Stomach (tissue), 9 donors: Measurements from ENCODE around the gene CERS3. TPM values are rescaled to one million over a fixed set of nuclear protein-coding genes. Genes with fewer than 3 reads are reported as not detected.

Source experiments
- DNase-seq, 2 donors: peaks; one replicate each; pipeline versions ENCODE4 v3.0.0 to v3.0.0-alpha.2; 2013 to 2019
- H3K27ac ChIP-seq, 5 donors: fragments of 200-600 bp in 4 of 5; sonication (generic) in 4 of 5; one replicate each; pipeline ENCODE4 v1.5.1; 2013 to 2019; ENCODE audit warnings: mild to moderate bottlenecking in 1 of 5, moderate library complexity in 1 of 5
- H3K27me3 ChIP-seq, 3 donors: fragments of 200-600 bp; sonication (generic); one replicate each; pipeline ENCODE4 v1.5.1; 2017 to 2019; ENCODE audit warnings: mixed run types in 1 of 3
- H3K36me3 ChIP-seq, 4 donors: fragments of 200-600 bp; sonication (generic); 1 replicate in 3 of 4; 2 replicates in 1 of 4; pipeline ENCODE4 v1.5.1; 2016 to 2019
- H3K4me1 ChIP-seq, 4 donors: fragments of 200-600 bp; sonication (generic); one replicate each; pipeline ENCODE4 v1.5.1; 2016 to 2019
- H3K4me3 ChIP-seq, 4 donors: fragments of 200-600 bp; sonication (generic) in 3 of 4; one replicate each; pipeline ENCODE4 v1.5.1; 2016 to 2019; ENCODE audit warnings: mild to moderate bottlenecking in 1 of 4
- H3K9me3 ChIP-seq, 4 donors: fragments of 200-600 bp; sonication (generic); one replicate each; pipeline ENCODE4 v1.5.1; 2016 to 2019
- EP300 ChIP-seq: sonication (generic); formaldehyde crosslinking; IDR thresholded peaks from one replicate; pipeline ENCODE4 v1.6.1; 2017; ENCODE audit warnings: antibody characterized with exemption
- POLR2A ChIP-seq, 4 donors: fragments of 450-650 bp; IDR thresholded peaks; one replicate each; pipeline ENCODE4 v1.6.1; 2016; ENCODE audit warnings: antibody characterized with exemption in 4 of 4, control low read depth in 2 of 4, mild to moderate bottlenecking in 1 of 4, moderate library complexity in 1 of 4
- POLR2AphosphoS5 ChIP-seq, 3 donors: sonication (generic); formaldehyde crosslinking; IDR thresholded peaks; one replicate each; pipeline ENCODE4 v1.6.1; 2016; ENCODE audit warnings: antibody characterized with exemption in 3 of 3
- WGBS, 5 donors: extraction: QIAGEN DNeasy Blood & Tissue Kit in 3 of 5; methylation state at CpG; one replicate each; pipeline versions ENCODE4 v1.1.5 to v1.1.7; 2013 to 2018; 5-methylcytosine and 5-hydroxymethylcytosine counted together
- intact Hi-C: fragments of 100-400 bp; cut with DNase I; formaldehyde crosslinking; loops from one replicate; pipeline ENCODE4 v1.15.1; 2023; ENCODE audit warnings: low total_unique reads
- polyA plus RNA-seq, 3 donors: library from polyadenylated mRNA; stranded (reverse); fragments of 200-250 nt; gene quantifications; one replicate each; pipeline ENCODE4 v1.2.3, GENCODE V29; 2013
- total RNA-seq, 5 donors: library from RNA; depleted of rRNA; stranded (reverse); fragments of >200 nt; gene quantifications; one replicate each; pipeline versions ENCODE4 v1.1.0 to v1.2.3, GENCODE V29; 2014 to 2016
- TF ChIP-seq, protein P1 (sequence below), 7 experiments: fragments of 450-650 bp in 4 of 7; fragments of 200-600 bp in 3 of 7; sonication (generic) in 3 of 7; IDR thresholded peaks; one replicate each; pipeline ENCODE4 v1.5.1; 2016 to 2019; ENCODE audit warnings: antibody characterized with exemption in 7 of 7, control low read depth in 2 of 7, mild to moderate bottlenecking in 1 of 7
- donor health status: healthy with polysubstance abuse.
- donor health status: Bipolar disorder and iron deficiency.
- donor health status: healthy.

CERS3 gene
- total and polyA plus RNA-seq, 8 donors: 0.18 to 27.8 TPM; not detected in 6

DNA sequence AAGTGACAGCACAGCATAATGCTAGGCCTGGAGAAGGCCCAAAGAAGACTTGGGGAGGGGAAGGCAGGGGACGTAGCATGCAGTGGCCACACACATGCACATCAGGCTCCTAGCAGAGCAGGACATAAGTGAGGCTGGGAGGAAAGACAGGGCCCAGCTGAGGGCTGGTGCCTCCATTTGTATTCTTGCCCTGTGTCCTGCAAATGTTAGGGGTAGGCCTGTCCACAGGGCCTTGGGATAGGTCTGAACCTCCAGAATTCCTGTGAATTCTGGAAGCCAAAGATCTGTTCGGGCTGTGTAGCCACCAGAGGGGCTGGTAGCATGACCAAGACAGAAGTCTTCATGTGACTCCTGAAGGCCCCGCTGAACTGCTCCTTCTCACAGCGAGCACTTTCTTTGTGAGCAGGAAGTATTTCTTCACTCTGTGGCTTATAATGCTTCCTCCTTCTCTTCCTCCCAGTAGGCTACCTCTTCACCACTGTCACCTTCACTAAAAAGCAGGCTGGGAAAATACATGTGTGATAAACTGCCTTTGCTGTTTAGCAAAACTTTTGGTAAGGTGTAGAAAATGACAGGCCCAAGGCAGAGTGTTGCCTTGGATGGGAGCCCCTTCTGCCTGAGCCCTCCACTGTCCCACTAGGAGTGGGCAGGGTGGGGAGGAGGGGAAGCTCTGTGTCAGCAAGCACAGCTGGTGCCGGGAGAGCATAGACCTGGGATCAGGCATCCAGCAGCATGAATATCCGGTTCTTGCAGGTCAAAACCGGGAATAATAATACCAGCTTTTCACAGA lies 8.4 kb downstream of the CERS3 start:
- Histone ChIP-seq H3K9me3 (peaks cover 0 to 4% (median 0%) of the 10 kb centered on the region in 4 donors), H3K36me3 (no peaks in the 10 kb centered on the region), H3K27ac (no peak overlapping the region), H3K4me1 (peaks cover 0 to 35% (median 16%) of the 10 kb centered on the region in 4 donors), H3K27me3 (no peaks in the 10 kb centered on the region), H3K4me3 (no peak overlapping the region)
- no peak for TF ChIP-seq POLR2AphosphoS5 (IDR thresholded peaks at IDR 0.05)
- TF ChIP-seq, protein P1, sequence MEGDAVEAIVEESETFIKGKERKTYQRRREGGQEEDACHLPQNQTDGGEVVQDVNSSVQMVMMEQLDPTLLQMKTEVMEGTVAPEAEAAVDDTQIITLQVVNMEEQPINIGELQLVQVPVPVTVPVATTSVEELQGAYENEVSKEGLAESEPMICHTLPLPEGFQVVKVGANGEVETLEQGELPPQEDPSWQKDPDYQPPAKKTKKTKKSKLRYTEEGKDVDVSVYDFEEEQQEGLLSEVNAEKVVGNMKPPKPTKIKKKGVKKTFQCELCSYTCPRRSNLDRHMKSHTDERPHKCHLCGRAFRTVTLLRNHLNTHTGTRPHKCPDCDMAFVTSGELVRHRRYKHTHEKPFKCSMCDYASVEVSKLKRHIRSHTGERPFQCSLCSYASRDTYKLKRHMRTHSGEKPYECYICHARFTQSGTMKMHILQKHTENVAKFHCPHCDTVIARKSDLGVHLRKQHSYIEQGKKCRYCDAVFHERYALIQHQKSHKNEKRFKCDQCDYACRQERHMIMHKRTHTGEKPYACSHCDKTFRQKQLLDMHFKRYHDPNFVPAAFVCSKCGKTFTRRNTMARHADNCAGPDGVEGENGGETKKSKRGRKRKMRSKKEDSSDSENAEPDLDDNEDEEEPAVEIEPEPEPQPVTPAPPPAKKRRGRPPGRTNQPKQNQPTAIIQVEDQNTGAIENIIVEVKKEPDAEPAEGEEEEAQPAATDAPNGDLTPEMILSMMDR (IDR thresholded peaks at IDR 0.05): no peak
- no peak for TF ChIP-seq EP300
- no peak for TF ChIP-seq POLR2A (IDR thresholded peaks at IDR 0.05)
- intact Hi-C loops: no loop called here
- WGBS, 5 donors: 60 to 79% (median 70%) methylated on average over 6 to 7 of the region's 7 CpGs
- no peak for DNase-seq

DNA sequence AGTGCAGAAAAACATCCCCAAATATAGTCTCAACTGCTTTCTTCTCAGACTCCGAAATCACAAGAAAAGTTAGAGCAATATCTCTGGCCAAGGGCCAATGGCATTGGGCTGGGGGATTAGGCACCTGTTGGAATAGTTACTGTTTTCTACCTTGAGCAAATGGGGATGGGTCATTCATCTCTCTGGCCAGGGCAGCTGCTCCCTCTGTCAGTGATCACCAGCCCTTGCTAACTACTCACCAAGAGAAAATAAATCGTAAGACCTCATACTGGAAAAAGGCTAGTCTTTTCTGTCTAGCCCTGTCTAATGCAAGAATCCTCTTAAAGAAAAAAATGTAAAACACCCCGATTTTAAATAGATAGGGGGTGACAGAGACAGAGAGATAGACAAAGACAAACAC lies 10.9 kb downstream of the CERS3 start:
- intact Hi-C loops: no loop called here
- no peaks in the 10 kb centered on the region for H3K27me3 ChIP-seq
- peaks cover 0 to 35% (median 16%) of the 10 kb centered on the region in 4 donors for H3K4me1 ChIP-seq
- no peaks in the 10 kb centered on the region for H3K36me3 ChIP-seq
- peaks cover 0 to under 1% (median 0%) of the 10 kb centered on the region in 4 donors for H3K9me3 ChIP-seq
- WGBS, 5 donors: 53 to 74% (median 69%) methylated on average over 3 of the region's 3 CpGs
- H3K27ac ChIP-seq: peak overlapping the region in 1 of 5 donors; percentile 54
- DNase-seq: no peak
- TF ChIP-seq EP300 (no peak), POLR2AphosphoS5 (IDR thresholded peaks at IDR 0.05) (no peak), POLR2A (IDR thresholded peaks at IDR 0.05) (no peak)
- TF ChIP-seq, protein P1 (IDR thresholded peaks at IDR 0.05): no peak
- no peak overlapping the region for H3K4me3 ChIP-seq

DNA sequence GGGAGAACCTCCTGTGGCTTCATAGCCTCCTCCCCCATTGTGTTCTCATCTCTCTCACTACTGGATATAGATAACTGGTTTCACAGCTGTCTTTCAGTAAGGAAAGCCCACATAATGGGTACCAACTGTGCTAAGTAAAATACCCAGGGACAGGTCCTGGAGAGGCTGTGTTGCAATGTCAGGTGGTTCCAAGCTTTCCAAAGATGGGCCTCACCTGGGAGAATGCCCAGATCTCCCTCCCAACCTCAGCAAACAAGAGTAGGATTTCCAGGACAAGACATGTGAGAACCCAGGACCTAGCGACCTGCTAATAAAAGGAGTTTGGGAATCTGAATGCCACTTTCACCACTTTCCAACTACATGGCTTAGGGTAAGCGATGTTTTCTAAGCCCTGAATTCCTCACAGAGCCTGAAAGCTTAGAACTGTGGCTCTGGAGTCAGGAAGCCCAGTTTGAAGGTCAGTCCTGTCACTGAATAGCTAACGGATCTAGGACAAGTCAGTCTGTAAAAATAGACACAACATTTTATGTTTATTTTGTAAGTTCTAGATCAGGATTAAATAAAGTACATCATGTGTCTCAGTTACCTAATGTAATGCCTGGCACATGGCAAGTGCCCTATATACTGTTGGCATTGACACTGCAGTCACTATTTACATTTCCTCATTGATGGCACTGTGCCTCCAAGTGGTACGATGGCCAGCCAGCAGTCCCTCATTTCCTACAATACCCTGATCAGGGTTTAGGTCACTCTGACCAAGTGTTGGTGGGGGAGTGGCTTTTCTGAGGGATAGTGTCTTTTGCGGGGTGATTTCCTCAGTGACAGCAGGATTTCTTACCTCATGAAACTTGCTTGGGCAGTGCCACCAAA lies 11.9 kb downstream of the CERS3 start:
- Histone ChIP-seq H3K4me3 (no peak overlapping the region), H3K9me3 (no peaks in the 10 kb centered on the region), H3K36me3 (no peaks in the 10 kb centered on the region), H3K4me1 (peaks cover 0 to 35% (median 16%) of the 10 kb centered on the region in 4 donors), H3K27ac (peak overlapping the region in 1 of 5 donors; percentile 54), H3K27me3 (peaks cover 0 to 6% (median 0%) of the 10 kb centered on the region in 3 donors)
- TF ChIP-seq POLR2A (IDR thresholded peaks at IDR 0.05) (no peak), EP300 (no peak), POLR2AphosphoS5 (IDR thresholded peaks at IDR 0.05) (no peak)
- TF ChIP-seq, protein P1 (IDR thresholded peaks at IDR 0.05): no peak
- intact Hi-C loops: no loop called here
- DNase-seq: no peak
- 44 to 51% (median 44%) methylated on average over 5 of the region's 5 CpGs for WGBS, 5 donors

DNA sequence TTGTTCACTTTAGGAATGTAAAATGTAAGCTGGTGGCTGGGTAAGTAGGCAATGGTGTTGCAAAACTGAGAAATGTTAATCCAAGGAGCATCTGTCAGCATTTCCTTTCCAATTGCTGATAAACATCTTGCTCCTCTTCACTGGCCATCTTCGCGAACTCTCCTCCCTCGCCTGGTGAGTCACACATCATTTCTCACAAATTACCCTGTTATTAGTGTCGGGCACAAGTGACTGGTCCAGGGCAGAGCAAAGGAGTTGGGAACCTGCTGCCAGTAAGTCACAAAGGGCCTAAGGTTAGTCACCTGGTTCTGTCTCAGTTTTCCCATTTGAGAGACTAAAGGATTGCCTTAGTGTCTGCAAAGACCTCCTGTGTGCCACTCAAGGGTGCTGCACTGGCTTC lies 13.0 kb downstream of the CERS3 start:
- Histone ChIP-seq H3K4me3 (no peak overlapping the region), H3K4me1 (peaks cover 0 to 29% (median 16%) of the 10 kb centered on the region in 4 donors), H3K36me3 (no peaks in the 10 kb centered on the region), H3K9me3 (no peaks in the 10 kb centered on the region), H3K27ac (no peak overlapping the region), H3K27me3 (peaks cover 0 to 8% (median 0%) of the 10 kb centered on the region in 3 donors)
- WGBS, 5 donors: 66 to 88% (median 77%) methylated on average over 4 of the region's 4 CpGs
- TF ChIP-seq, protein P1 (IDR thresholded peaks at IDR 0.05): no peak
- no peak for DNase-seq
- intact Hi-C loops: no loop called here
